Endometrium (tissue), 2 donors: ENCODE measurements around the gene SSB.
"Not testable (repeated sequence)": the region's sequence is repeated elsewhere in the genome, so short reads cannot be mapped to it uniquely, and the experiment has no call there.

ENCODE experiments used
- FAIRE-seq: peaks from 2 replicates; lab custom pipeline; 2012; peaks lifted over from hg19 to GRCh38; lab: Jason Lieb, UNC
- donor health status: control.
- donor health status: control.

The SSB gene

DNA sequence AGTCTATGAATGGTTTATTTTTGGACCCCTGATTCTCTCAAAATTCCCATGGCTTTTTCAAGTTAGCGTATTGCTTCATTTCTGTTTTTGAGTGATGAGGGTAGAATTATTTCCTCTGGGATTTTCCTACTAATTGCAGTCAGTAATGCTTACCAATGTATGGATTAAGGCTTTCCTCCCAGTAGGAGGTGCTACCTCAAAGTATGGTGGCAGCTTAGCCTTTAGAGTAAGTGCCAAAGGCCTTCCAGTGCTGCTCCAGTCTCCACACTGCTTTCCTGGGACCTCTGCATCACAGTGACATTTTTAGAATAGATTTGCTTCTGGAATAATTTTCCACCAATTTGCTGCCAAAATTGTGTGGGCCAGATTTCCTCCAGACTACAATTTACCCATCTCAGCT lies 16.2 kb upstream of the SSB start:
- FAIRE-seq, result no peak

DNA sequence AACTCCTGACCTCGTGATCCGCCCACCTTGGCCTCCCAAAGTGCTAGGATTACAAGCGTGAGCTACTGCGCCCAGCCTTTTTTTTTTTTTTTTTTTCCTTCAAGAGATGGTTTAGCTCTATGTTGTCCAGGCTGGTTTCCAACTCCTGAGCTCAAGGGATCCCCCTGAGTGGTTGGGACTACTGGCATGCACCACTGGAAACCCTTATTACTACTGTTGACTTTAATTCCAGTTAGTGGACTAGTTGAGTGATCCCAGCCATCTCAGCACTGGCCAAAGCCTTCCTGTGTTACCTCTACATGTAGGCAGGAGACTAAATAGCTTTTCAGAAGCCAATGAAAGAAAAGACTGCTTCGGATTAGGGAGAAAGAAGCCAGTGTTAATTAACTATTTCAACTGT lies 8.1 kb upstream of the SSB start:
- FAIRE-seq, result no peak

GRCh38 chr2:169795181-169795580 lies 3.5 kb upstream of the SSB start:
- FAIRE-seq, result no peak

- FAIRE-seq, result no peak
These were observed 2.2 kb upstream of the SSB start for GRCh38 chr2:169796441-169796840.

- no peak for FAIRE-seq
These were observed 1.1 kb upstream of the SSB start for GRCh38 chr2:169797601-169798000.

DNA sequence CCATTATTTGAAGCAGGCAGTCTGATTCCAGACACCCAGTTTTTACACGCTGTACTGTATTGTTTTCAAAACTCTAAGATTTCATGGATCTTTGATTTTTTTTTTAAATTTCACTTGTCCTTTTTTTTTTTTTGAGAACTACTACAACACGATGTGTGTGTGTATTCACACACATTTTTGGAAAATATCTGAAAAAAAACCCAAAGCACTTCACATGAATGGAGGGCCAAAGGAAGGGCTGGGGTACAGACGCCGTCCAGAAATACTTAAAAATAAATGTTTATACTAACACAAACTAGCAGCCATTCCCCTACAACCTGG lies 314 bp upstream of the SSB start:
- FAIRE-seq, result no peak

DNA sequence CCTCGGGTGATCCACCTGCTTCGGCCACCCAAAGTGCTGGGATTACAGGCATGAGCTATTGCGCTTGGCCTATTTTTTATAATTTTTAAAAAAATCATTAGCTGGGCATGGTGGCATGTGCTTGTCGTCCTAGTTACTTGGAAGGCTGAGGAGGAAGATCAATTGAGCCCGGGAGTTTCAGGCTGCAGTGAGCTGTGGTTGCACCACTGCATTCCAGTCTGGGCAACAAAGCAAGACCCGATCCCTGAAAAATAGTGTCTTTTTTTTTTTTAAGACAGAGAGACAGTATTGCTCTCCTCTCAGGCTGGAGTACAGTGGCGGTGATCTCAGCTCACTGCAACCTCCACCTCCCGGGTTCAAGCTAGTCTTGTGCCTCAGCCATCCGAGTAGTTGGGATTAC lies 4.8 kb downstream of the SSB start:
- no peak for FAIRE-seq

DNA sequence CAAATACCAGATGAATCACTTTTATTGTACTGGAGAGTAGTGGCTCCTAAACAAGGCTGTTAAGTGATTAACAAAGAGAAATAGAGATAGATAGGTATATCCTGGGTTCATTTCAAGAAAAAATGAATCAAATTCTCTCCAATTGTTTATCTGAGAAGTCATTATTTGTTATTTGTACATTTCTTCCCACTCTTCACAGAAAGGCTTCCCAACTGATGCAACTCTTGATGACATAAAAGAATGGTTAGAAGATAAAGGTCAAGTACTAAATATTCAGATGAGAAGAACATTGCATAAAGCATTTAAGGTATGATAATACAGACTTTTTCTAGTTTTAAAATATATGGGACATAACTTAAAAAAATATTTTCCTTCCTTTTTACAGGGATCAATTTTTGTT lies 7.9 kb downstream of the SSB start:
- FAIRE-seq, result no peak

GRCh38 chr2:169808221-169808620 lies 9.6 kb downstream of the SSB start:
- no peak for FAIRE-seq

DNA sequence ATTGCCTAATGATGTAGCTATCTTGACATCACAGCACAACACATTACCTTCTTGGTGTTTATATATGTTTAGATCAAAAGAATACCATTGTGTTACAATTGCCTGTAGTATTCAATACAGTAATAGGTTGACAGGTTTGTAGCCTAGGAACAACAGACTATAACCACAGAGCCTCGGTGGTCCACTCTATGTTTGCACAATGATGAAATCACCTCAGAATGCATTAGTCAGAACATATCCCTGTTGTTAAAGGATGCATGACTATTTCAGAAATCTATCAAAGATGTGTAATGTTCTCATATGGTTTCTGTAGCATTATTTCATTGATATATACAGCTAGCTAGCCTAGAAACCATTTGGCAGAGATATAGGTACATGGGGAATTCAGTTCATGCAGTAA lies 17.2 kb downstream of the SSB start:
- FAIRE-seq, result no peak

GRCh38 chr2:169816961-169817360 lies 18.3 kb downstream of the SSB start:
- FAIRE-seq, result not testable (repeated sequence)

DNA sequence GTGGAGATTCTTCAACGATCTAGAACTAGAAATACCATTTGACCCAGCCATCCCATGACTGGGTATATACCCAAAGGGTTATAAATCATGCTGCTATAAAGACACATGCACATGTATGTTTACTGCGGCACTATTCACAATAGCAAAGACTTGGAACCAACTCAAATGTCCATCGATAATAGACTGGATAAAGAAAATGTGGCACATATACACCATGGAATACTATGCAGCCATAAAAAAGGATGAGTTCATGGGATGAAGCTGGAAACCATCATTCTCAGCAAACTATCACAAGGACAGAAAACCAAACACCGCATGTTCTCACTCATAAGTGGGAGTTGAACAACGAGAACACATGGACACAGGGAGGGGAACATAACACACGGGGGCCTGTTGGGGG lies 18.7 kb downstream of the SSB start:
- FAIRE-seq, result not testable (repeated sequence)

DNA sequence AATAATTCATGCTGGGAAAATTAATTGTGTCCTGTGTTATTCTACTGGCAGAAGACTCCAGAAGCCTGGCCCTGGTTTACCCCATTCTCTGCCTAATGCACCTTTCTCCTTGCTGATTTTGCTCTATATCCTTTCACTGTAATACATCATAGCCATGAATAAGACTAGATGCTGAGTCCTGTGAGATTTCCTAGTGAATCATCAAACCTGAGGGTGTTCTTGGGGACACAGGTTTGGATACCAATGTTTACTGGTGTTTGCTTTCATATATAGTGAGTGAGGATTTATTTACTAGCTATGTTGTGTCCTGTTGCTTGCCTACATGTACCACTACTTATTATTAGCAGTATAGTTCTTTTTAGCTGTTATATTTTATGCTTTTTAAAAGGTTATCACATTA lies 19.6 kb downstream of the SSB start:
- no peak for FAIRE-seq

GRCh38 chr2:169819106-169819505 lies 20.4 kb downstream of the SSB start:
- FAIRE-seq, result no peak

DNA sequence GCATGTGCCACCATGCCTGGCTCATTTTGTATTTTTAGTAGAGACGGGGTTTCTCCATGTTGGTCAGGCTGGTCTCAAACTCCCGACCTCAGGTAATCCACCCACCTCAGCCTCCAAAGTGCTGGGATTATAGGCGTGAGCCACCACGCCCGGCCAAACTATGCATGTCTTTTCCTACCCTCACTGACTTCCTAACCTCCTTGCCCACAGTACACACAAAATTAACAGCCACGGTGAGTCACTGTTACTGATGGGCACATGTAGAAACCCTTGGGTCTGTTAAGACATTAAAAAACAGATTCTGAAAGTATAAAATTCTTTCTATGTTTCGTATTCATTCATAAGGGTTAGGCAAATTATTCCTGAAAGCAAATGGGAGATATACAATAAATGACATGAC lies 21.4 kb downstream of the SSB start:
- FAIRE-seq, result not testable (repeated sequence)

DNA sequence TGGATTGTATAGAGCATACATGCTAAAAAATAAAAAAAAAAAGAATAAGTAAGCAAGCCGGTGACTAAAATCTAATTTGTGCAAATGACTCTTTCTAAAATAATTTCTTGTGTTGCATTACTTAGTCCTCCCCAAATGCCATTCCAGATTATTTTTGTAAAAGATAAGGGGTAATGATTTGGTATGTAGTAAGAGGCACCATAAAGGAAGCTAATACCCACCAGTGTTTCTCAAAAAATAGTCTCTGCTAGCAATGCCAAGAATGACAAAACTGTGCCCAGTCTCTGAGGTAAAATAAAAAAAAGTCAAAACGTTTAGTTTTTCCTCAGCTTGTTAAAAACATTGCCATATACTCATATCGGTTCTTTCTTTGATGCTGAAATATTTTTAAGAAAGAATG lies 23.4 kb downstream of the SSB start:
- no peak for FAIRE-seq

DNA sequence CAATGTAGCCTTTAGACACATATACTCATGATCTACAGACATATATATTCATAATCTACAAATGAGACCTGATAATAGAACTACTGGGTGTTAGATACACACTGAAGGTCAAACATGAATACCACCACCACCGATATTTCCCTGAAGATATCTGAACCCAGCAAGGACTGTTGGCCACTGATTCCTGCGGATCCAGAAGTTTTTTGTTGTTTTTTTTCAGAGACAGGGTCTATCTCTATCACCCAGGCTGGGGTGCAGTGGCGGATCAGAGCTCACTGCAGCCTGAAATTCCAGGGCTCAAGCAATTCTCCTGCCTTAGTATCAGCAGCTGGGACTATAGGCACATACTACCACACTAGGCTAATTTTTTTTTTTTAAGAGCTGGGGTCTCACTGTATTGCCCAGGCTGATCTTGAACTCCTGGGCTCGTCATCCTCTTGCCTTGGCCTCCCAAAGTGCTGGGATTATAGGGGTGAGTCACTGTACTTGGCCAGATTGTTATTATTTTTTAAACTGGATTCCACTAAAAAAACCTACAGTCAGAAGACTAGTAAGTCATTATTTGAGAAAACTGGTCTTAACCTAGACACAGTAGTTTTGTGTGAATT lies 24.2 kb downstream of the SSB start:
- FAIRE-seq, result no peak

DNA sequence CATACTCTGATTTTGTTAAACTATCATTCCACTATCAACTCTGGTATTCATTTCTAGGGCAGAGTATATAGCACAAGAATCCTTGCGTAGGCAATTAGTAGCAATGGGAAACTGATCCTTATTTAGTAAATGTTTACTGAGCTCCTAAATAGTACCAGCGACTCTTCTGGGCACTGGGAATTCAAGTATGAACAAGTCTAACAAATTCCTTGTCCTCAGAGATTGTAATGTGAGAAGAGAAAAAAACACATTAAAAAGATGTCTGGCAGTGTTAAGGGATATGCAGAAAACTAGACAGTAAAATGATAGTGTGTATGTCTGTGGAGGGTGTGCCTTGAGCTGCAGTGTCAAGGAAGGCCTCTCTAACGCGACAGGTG lies 25.3 kb downstream of the SSB start:
- FAIRE-seq, result no peak

DNA sequence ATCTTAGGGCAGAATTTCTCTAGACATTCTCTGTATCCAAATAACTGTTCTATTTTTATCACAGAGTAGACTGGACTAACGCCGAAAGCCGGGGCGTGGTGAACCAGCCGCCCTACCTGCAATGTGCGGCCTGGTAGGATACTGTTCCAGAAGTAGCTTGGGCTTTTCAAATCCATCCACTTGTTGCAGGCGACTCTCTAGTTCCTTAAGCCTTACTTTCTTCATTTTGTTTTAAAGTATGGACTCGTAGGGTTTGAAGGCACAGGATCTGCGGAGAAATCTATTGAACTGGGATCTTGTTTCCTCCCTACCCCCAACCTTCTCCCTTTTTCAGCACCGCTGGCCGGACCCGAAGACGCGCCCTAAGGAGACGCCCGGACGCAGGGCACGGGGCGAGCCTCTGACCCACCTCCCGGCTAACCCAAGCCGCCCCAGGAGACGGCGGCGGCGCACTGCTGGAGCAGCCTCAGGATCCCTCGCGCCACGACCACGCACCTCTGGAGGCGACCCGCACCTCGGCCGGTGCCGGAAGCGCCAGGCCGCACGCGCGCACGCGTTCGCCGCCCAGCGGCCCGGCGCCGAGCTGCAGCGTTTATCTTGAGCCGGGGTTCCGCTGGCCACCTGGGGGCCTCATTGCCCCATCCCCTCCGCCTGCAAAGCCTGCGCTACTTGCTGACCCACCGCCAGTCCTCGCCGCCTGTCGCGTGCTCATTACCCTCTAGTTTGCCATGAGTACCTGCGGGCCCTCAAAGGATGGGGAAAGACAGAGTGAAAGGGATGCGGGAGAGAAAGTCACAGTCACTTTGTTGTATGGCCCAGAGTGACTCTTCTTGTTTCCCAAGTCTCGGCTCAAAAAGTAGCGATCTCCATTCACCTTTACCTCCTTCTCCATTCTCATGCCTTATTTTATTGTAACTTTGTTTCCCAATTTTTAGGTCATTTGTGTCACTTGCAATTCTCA lies 26.0 kb downstream of the SSB start, which contains the start of gene METTL5:
METTL5 (minus strand) TSS at position 533 of the 961 bp plus-strand sequence; CDS start at position 225, 308 bp downstream.
- no peak for FAIRE-seq

DNA sequence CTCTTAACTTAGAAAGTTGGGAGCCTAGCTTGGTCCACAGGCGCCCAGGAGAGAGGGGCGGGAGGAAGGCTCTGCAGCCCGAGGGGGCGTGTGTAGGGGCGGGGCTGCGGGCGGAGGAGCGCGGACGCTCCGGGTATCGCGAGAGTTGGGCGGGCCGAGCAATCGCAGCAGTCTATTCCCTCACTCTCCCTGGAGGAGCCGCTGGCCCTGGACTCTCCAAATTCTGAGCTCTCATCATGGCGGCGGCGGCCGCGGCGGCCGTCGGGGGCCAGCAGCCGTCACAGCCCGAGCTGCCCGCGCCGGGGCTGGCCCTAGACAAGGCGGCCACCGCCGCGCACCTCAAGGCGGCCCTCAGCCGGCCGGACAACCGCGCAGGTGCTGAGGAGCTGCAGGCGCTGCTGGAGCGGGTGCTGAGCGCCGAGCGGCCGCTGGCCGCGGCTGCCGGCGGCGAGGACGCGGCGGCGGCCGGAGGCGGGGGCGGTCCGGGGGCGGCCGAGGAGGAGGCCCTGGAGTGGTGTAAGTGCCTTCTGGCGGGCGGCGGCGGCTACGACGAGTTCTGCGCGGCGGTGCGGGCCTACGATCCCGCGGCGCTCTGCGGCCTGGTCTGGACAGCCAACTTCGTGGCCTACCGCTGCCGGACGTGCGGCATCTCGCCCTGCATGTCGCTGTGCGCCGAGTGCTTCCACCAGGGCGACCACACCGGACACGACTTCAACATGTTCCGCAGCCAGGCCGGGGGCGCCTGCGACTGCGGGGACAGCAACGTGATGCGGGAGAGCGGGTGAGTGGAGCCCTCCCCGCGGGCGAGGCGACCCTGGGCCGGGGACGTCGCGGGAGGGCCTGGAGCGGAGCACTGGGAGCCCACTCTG lies 28.8 kb downstream of the SSB start, which contains the start of gene UBR3:
UBR3 (plus strand) TSS at position 183 of the 869 bp plus-strand sequence; CDS start at position 237, 54 bp downstream.
- no peak for FAIRE-seq

DNA sequence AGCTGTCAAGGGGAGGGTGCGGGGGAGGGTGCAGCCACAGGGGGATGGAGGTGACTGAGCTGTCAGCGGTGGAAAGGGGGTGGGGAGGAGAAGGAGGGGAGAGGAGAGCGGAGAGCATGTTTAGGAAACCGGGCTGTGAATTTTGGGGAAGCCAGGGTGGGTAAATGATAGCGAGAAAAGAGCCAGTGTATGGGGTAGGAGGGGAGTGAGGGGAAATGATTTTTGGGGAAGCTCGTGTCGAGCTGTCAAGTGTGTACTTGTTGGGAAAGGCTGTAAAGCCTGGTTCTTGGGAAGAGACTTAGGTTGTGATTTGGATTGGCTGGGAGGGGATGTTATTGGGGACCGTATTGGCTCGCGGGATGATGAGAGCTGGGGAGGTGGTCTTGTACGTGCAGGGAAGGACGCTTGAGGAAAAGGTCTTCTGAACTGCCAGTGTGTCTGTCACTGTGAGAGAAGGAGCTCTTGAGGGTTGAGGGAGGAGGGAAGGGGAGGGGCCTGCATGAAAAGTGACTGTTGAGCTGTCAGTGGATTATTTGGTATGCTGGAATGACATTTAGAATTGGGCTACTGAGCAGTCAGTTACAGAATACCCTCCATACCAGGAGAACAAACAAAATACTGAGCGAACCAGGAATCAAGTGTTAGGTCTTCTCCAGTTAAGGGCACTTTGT lies 29.6 kb downstream of the SSB start:
- FAIRE-seq, result no peak

DNA sequence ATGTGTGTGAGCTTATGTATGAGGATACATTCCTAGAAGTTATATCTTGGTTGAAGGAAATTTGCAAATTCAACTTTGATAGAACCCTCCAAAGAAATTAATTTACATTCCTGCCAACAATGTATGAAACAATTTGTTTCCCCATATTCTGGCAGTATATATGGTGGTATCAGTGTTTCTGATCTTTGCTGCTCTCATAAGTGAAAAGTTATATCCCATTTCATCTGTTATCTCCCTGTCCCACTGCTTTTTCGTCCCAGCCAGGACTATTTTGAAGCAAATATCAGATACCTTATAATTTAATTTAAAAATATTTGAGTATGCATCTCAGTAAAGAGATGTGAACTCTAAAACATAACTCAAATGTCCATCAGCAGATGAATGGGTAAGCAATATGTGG lies 35.7 kb downstream of the SSB start:
- no peak for FAIRE-seq
